M059J (cell line): Measurements from ENCODE around the gene MYL7. TPM values are rescaled to one million over a fixed set of nuclear protein-coding genes. Genes with fewer than 3 reads are reported as not detected.

Source experiments
- DNase-seq: peaks from one replicate; pipeline ENCODE4 v3.0.0-alpha.2; 2012; ENCODE audit warnings: low read depth
- total RNA-seq: library from RNA; depleted of rRNA; stranded (reverse); fragments of >200 nt; shearing (Covaris generic); gene quantifications from 2 replicates; pipeline ENCODE4 v1.2.3, GENCODE V29; 2014

Gene MYL7
- total RNA-seq, 1 experiment from 2014 or later: not detected

- no peak for DNase-seq
Observed at GRCh38 chr7:44112231-44112996, 28.7 kb downstream of the MYL7 start.

- no peak for DNase-seq
Observed at GRCh38 chr7:44111761-44112160, 29.4 kb downstream of the MYL7 start.

GRCh38 chr7:44110719-44111635 is 30.2 kb downstream of the MYL7 start:
- DNase-seq: no peak

- no peak for DNase-seq
Observed at GRCh38 chr7:44109991-44110390, 31.1 kb downstream of the MYL7 start.

GRCh38 chr7:44108768-44109750 is 32.1 kb downstream of the MYL7 start:
- DNase-seq: no peak

GRCh38 chr7:44107961-44108767 is 33.0 kb downstream of the MYL7 start:
- no peak for DNase-seq

GRCh38 chr7:44107116-44107960 is 33.8 kb downstream of the MYL7 start:
- no peak for DNase-seq

- no peak for DNase-seq
Observed at GRCh38 chr7:44106311-44107065, 34.6 kb downstream of the MYL7 start.

- DNase-seq: no peak
Observed at GRCh38 chr7:44105832-44106231, 35.3 kb downstream of the MYL7 start.

GRCh38 chr7:44104860-44105771 is 36.0 kb downstream of the MYL7 start:
- peak; percentile 67 for DNase-seq

- no peak for DNase-seq
Observed at GRCh38 chr7:44103923-44104859, 36.9 kb downstream of the MYL7 start, which contains the start of gene AEBP1. Gene AEBP1, plus strand, starts transcription at chr7:44104345. Its CDS starts 321 bp downstream, at chr7:44104666.

- DNase-seq: no peak
Observed at GRCh38 chr7:44103566-44103922, 37.6 kb downstream of the MYL7 start.

GRCh38 chr7:44102846-44103565 is 38.1 kb downstream of the MYL7 start:
- no peak for DNase-seq

- DNase-seq: peak; percentile 87
Observed at GRCh38 chr7:44101966-44102845, 38.9 kb downstream of the MYL7 start.
